Activated CD4-positive, CD25-positive, alpha-beta regulatory T cell (primary cell): ENCODE measurements around the gene PTBP3.
"Not testable (repeated sequence)": the region's sequence is repeated elsewhere in the genome, so short reads cannot be mapped to it uniquely, and the experiment has no call there.

ENCODE experiments used
- DNase-seq, 4 experiments: peaks; one replicate each; lab custom pipeline; 2025; lab: John Stamatoyannopoulos, UW

Gene PTBP3

GRCh38 chr9:112332977-112333638 is at the start of gene PTBP3:
PTBP3 (minus strand) TSS chr9:112333619; CDS start chr9:112297865, 35,754 bp downstream.
- peak; percentile 57 to 70 (median 64) for DNase-seq

GRCh38 chr9:112382501-112383364 is 49.3 kb upstream of the PTBP3 start:
- no peak for DNase-seq

GRCh38 chr9:112382066-112382465 is 48.6 kb upstream of the PTBP3 start:
- DNase-seq: no peak

GRCh38 chr9:112380825-112381221 is 47.4 kb upstream of the PTBP3 start:
- DNase-seq: no peak

GRCh38 chr9:112380102-112380824 is 46.8 kb upstream of the PTBP3 start, which contains the start of gene HSDL2:
HSDL2 (plus strand) TSS chr9:112380108; CDS start chr9:112380164, 56 bp downstream.
- DNase-seq: no peak

- DNase-seq: peak; percentile 87 to 96 (median 89)
Measured at GRCh38 chr9:112379177-112380101, 46.0 kb upstream of the PTBP3 start.

GRCh38 chr9:112378328-112379176 is 45.1 kb upstream of the PTBP3 start:
- DNase-seq: no peak

- DNase-seq: no peak
Measured at GRCh38 chr9:112377684-112378327, 44.4 kb upstream of the PTBP3 start.

GRCh38 chr9:112377087-112377486 is 43.7 kb upstream of the PTBP3 start:
- DNase-seq: no peak

- no peak for DNase-seq
Measured at GRCh38 chr9:112375361-112375760, 41.9 kb upstream of the PTBP3 start.

GRCh38 chr9:112374232-112374631 is 40.8 kb upstream of the PTBP3 start:
- not testable (repeated sequence) for DNase-seq

- not testable (repeated sequence) for DNase-seq
Measured at GRCh38 chr9:112373666-112374065, 40.2 kb upstream of the PTBP3 start.

GRCh38 chr9:112371060-112371459 is 37.6 kb upstream of the PTBP3 start:
- no peak for DNase-seq

GRCh38 chr9:112369817-112370216 is 36.4 kb upstream of the PTBP3 start:
- DNase-seq: no peak

- no peak for DNase-seq
Measured at GRCh38 chr9:112367465-112367864, 34.0 kb upstream of the PTBP3 start.

GRCh38 chr9:112366591-112366990 is 33.2 kb upstream of the PTBP3 start:
- DNase-seq: no peak

GRCh38 chr9:112365257-112365656 is 31.8 kb upstream of the PTBP3 start:
- not testable (repeated sequence) for DNase-seq

- no peak for DNase-seq
Measured at GRCh38 chr9:112364761-112365160, 31.3 kb upstream of the PTBP3 start.

GRCh38 chr9:112361601-112362000 is 28.2 kb upstream of the PTBP3 start:
- DNase-seq: no peak
